GM18511 (cell line): Measurements from ENCODE around the gene RPS15.
"Not testable (repeated sequence)": the region's sequence is repeated elsewhere in the genome, so short reads cannot be mapped to it uniquely, and the experiment has no call there.

Source experiments
- ATAC-seq: cut with Tn5 transposase; IDR thresholded peaks from one replicate; pipeline ENCODE4 v1.9.1; 2021; ENCODE audit warnings: mild to moderate bottlenecking, moderate library complexity; ENCODE audit not compliant: unreplicated experiment

RPS15 gene

DNA sequence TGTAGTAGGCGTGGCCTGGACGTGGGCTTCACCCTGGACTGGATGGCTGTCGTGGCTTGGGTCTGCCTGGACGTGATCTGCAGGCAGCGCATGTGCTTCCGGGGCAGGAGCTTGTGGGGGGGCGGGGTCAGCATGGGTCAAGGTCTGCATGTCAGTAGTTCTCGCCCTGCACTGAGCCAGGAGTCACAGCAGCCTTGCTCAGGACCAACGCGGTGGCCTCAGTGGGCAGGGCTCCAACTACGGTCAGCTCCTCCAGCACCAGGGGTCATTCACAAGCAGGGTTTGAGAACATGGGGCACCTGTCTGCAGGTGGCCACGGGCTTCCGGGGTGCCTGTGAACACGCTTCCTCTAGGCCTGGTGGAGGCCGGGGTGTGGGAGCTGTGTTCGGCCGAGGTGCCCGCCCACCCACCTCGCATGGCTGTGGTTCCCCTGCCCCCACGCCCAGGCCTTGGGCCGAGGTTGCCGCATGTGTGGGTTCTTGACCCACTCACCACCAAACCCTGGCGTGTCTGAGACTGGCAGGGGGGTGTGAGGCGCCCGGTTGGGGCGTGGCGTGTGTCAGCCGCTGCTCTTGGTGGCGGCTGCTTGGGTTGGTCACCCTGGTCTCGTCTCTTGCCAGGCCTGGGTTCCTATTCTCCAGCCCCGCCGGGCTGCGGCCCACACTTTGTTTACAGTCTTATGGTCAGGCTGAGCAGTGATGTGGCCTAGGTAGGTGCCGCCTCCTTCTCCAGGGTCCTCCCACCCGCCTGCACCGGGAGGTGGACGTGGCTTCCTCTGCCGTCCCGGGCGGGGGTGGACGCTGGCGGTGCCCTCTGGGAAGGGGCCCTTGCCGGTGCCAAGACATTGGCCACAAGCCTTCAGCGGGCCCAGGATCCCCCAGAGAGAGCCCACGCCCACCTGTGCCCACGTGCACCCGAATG lies 4.8 kb upstream of the RPS15 start:
- no peak for ATAC-seq

- no peak for ATAC-seq
Measured at GRCh38 chr19:1434040-1434366, 4.2 kb upstream of the RPS15 start.

DNA sequence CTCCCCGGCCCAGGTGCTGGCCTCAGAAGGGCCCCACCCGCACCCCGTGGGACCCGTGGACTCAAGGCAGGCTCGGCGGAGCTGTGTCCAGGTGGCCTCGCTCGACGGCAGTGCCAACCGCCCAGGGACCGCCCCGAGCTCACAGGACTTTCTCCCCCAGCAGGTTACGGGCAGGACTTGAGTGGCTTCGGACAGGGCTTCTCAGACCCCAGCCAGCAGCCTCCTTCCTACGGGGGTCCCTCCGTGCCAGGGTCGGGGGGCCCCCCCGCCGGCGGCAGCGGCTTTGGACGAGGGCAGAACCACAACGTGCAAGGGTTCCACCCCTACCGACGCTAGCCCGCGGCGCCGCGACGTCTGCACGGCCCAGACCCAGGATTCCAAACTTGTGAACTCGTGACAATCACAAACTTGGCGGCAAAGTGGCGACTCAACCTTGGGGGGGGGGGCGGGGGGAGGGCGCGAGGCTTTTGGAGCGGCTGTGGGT lies 3.6 kb upstream of the RPS15 start:
- ATAC-seq, result no peak

DNA sequence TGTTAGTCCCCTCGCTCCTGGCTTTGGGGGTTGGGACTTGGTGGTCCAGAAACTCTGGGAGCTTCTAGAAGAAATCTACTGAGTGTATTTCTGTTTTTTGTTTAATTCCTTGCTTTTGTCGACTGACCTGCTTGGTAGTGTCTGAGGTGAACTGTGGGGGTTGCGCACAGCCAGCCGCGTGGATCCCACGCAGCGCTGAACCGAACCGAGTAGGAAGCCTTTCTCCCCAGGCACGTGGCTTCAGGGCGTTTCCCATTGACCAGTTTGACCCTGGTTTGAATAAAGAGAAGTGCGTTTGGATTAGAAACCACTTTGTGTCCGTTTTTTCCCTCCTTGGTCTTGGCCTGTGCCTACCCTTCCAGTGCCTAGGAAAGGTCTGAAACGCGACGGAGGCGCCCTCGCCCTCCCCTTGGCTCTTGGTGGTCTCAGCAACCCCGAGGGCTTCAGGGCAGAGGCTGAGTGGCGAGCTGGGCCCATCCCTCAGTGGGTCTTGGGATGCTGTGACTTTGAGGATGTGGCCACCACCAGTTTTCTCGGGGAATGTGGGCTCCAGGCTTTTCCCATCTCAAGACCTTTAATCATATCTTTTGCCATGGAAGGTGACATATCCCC lies 2.7 kb upstream of the RPS15 start:
- no peak for ATAC-seq

- ATAC-seq, result no peak
Measured at GRCh38 chr19:1437609-1438008, 587 bp upstream of the RPS15 start.

- ATAC-seq, result no peak
Measured at GRCh38 chr19:1438933-1439354, 748 bp downstream of the RPS15 start.

DNA sequence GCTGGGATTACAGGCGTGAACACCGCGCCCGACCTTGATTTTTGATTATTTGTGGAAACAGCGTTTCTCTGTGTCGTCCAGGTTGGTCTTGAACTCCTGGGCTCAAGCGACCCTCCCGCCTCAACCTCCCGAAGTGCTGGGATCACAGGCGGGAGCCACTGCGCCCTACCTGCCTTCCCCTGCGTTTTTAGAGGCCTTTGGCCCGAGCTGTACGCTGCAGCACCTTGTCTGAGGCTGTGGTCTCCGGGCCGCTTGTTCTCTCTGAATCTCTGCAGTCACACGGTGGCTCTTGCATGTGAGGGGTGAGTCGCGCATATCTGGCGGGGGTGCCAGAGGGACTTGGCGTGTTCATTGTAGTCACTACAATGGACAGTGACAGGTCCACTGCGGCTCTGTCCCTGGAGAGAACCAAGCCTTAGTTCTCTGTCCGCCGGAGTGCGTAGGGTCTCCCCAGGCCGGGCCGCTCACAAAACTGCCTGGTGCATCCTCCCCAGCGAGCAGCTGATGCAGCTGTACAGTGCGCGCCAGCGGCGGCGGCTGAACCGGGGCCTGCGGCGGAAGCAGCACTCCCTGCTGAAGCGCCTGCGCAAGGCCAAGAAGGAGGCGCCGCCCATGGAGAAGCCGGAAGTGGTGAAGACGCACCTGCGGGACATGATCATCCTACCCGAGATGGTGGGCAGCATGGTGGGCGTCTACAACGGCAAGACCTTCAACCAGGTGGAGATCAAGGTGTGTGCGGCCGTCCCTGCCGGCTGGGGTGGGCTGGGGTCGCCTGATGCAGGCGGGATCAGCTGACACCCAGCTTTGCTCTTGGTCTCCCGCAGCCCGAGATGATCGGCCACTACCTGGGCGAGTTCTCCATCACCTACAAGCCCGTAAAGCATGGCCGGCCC lies 1.6 kb downstream of the RPS15 start:
- not testable (repeated sequence) for ATAC-seq

DNA sequence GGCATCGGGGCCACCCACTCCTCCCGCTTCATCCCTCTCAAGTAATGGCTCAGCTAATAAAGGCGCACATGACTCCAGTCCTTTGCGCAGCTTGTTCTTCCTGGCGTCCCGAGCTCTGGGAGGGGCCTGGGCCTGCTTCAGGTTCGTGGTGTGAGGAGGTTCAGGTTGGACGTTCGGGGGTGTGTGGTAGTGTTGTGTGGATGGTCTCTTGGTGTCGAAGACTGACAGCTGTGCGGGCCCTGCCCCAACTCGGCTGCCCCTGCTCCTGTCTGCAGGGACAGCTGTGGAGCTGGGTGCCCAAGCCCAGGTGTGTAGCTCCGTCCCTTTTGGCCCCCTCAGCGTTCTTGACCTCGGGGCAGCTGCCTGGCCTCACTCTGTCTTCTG lies 2.2 kb downstream of the RPS15 start:
- no peak for ATAC-seq

DNA sequence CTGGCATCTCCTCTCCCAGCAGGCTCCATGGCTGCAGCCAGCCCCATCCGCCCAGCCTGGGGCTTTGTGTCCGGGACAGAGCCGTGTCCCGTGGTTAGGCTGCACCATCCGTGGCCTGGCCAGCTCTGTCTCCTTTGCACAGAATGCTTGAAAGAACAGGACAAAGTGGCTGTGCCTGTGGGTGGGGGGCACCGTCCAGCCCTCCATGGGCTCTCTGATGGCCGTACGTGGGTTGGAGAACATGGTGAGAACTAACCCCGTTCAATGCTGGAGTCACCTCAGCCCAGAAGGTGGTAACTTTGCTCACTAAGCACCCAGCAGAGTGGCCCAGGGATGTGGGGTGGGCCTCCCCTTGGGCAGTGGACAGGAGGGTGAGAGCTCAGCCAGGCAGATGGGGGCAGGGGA lies 2.8 kb downstream of the RPS15 start:
- no peak for ATAC-seq

GRCh38 chr19:1441677-1442438 lies 3.7 kb downstream of the RPS15 start:
- no peak for ATAC-seq

DNA sequence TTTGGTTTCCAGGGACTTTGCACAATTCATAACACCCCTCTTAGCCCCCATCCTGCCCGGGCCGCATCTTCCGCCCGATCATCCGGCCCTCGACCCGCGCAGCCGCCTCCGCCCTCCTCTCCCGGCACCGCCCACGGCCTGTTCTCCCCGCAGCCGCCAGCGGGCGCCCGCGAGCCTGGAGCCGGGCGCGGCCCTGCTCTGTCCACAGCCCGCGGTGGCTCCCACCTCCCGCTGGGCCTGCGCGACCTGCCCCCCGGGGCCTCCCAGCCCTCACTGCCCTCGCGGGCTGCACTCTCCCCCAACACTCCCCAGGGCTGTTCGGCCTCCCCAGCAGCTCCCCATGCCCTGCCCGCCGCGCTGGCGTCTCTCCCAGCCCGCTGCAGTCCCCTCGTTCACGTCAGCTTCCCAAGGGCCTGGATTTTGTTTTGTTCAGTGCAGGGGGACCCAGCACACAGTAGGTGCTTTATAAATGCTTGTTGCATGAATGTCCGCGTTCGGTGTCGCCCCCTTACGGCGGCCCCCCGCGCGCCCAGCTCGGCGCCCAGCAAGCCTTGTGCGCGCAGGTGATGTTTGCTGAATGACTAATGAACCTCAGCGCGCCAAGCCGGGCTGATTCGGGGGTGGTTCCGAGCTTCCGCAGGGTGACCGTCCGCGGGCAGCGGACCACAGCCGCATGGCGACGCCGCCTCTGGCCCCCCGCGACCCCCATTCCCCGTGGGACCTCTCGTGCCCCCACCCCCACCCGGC lies 7.2 kb downstream of the RPS15 start:
- ATAC-seq, result no peak

DNA sequence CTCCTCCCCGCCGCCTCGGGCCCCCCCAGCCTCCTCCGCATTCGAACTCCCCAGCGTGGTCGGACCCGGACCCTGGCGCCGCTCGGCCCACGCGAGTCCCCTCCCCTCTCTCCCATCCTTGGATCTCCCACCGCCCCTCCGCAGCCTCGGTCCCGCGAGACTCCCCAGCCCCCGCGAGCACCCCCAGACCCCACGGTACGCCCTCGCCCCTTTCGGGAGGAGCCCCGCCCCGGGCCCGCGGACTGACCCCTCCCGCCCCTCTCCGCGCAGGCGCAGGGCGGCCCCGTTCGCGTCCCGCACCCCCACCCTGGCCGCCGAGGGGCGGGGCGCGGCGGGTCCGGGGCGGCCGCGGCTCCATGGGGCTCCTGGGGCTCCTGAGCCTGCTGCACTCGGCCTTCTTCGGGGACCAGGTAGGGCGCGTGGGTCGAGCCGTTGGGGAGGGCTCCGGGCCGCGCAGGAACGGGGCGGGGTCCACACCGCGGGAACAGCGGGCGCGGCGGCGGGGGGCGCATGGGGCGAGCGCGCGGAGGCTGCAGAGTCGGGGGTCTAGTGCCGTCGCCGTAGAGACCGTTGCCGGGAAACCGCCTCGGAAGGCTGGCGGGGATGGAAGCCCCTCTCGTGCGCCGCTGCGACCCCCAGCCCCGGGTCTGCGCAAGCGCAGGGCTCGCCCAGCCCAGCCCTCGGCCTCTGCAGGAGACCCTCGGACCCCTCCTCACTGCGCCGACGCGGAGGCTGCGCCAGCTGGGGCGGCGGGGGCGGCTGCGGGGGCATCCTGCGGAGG lies 7.9 kb downstream of the RPS15 start:
- ATAC-seq, result no peak

DNA sequence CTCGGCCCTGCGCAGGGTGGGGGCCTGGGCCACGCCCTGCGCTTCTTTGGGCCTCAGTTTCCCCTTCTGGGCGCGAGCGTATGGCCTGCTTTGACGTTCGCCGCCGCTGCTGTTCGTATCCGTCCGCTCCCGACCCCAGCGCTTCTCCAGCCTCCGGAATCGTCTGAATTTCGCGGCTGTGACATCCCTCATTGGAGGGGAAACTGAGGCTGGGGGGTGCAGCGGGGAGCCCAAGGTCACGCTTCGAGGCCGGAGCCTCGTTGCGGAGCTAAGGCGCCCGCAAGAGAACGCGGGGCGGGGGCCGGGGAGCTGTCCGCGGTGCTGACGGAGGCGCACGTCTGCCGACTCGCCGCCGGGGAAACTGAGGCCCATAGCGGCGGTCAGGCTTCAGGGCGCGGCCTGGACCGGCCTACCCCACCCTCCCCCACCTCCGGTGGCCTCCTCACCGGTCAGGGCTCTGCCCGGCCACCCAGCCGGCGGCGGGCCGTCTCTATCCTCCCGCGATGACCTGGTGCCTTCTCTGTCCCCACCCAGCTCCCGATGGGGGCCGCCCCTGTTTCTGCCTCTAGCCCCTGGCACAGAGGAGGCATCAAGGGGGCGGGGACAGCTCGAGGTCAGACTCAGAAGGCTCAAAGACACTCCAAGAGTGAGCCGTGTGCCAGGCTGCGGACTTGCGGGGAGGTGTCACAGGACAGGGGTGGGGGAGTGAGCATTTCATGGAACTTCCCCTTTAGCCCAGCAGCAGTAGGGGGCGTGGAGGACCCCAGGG lies 8.7 kb downstream of the RPS15 start:
- ATAC-seq, result no peak

DNA sequence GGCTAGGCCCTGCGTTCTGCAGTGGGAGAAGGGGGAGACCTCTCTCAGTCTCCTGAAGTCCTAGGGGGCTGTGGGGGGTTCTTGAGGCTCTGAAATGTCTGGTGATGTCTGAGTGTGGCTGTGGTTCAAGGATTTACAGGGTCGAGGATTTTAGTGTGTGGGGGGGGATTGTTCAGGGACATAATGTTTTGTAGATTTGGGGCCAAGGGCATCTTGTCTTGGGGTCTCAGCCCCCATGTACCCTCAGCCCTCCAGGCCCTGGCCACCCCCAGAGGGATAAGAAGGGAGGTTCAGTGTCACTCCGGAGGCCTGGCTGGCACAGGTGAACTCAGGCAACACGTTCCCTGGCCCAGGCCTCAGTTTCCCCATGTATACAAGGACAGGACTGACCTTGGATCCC lies 9.3 kb downstream of the RPS15 start:
- no peak for ATAC-seq

DNA sequence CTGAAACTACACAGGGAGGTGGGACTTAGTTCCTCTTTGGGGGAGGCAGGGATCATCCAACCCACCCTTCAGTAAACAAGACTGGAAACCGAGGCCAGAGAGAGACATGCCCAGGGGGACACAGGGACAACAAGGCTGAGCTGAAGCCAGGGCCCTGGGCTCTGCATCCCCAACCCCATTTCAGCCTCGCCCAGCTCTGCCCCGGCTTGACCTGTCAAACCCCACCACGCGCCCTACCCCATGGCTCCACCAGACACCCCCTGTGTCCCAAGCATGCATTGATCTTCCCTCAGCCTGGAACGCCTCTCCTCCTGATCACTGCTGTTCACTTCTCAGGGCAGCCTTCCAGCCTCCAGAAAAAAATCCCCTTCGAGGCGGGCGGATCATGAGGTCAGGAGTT lies 9.7 kb downstream of the RPS15 start:
- no peak for ATAC-seq

- no peak for ATAC-seq
Measured at GRCh38 chr19:1449467-1450442, 11.6 kb downstream of the RPS15 start, which contains the start of gene APC2. TSS of gene APC2 (plus strand) at chr19:1450121. CDS start at chr19:1453002, 2,881 bp downstream.
